GM21825 (cell line): Measurements from ENCODE around the gene TTC23.

Source experiments
- ATAC-seq: cut with Tn5 transposase; IDR thresholded peaks from one replicate; pipeline ENCODE4 v1.9.1; 2021; ENCODE audit warnings: mild to moderate bottlenecking, moderate library complexity; ENCODE audit not compliant: unreplicated experiment

TTC23 gene

GRCh38 chr15:99249270-99249841, at the start of gene TTC23:
TSS of gene TTC23 (minus strand) at chr15:99249581. CDS start at chr15:99228712, 20,869 bp downstream.
- no peak for ATAC-seq

- no peak for ATAC-seq
These were observed 47.0 kb upstream of the TTC23 start for GRCh38 chr15:99296386-99296785.

GRCh38 chr15:99295840-99296239, 46.5 kb upstream of the TTC23 start:
- ATAC-seq, result no peak

GRCh38 chr15:99291643-99292042, 42.3 kb upstream of the TTC23 start:
- ATAC-seq, result no peak

GRCh38 chr15:99283717-99284116, 34.3 kb upstream of the TTC23 start:
- ATAC-seq, result no peak

GRCh38 chr15:99282586-99282985, 33.2 kb upstream of the TTC23 start:
- no peak for ATAC-seq

- ATAC-seq, result no peak
These were observed 32.7 kb upstream of the TTC23 start for GRCh38 chr15:99282121-99282520.

- no peak for ATAC-seq
These were observed 30.4 kb upstream of the TTC23 start for GRCh38 chr15:99279827-99280226.

- ATAC-seq, result no peak
These were observed 29.9 kb upstream of the TTC23 start for GRCh38 chr15:99279290-99279689.

- ATAC-seq, result no peak
These were observed 26.2 kb upstream of the TTC23 start for GRCh38 chr15:99275525-99276128.

- ATAC-seq, result no peak
These were observed 25.7 kb upstream of the TTC23 start for GRCh38 chr15:99275061-99275460.

- no peak for ATAC-seq
These were observed 24.4 kb upstream of the TTC23 start for GRCh38 chr15:99273801-99274200.

- ATAC-seq, result no peak
These were observed 19.1 kb upstream of the TTC23 start for GRCh38 chr15:99268431-99268830.

GRCh38 chr15:99267957-99268356, 18.6 kb upstream of the TTC23 start:
- no peak for ATAC-seq

GRCh38 chr15:99265541-99266070, 16.2 kb upstream of the TTC23 start:
- no peak for ATAC-seq

GRCh38 chr15:99264125-99264524, 14.7 kb upstream of the TTC23 start:
- no peak for ATAC-seq

GRCh38 chr15:99257107-99257750, 7.8 kb upstream of the TTC23 start:
- ATAC-seq, result no peak

GRCh38 chr15:99253381-99254090, 4.2 kb upstream of the TTC23 start:
- no peak for ATAC-seq

- no peak for ATAC-seq
These were observed 2.9 kb upstream of the TTC23 start for GRCh38 chr15:99252326-99252725.

GRCh38 chr15:99250857-99251841, 1.8 kb upstream of the TTC23 start, which contains the start of gene LRRC28:
TSS of gene LRRC28 (plus strand) at chr15:99251481. CDS start at chr15:99255958, 4,477 bp downstream.
- peak; percentile 93 for ATAC-seq
